SU-DHL-6 (cell line): ENCODE results near the gene TARP.

Experiments used
- CTCF ChIP-seq: fragments of 200-600 bp; sonication (generic); IDR thresholded peaks from one replicate; pipeline ENCODE4 v1.5.1; 2017; ENCODE audit warnings: antibody characterized with exemption, mild to moderate bottlenecking, low read length, moderate library complexity; ENCODE audit not compliant: insufficient read depth, poor library complexity, severe bottlenecking
- EZH2phosphoT487 ChIP-seq: fragments of 200-600 bp; sonication (generic), shearing (Covaris generic); conservative IDR thresholded peaks from 2 replicates; pipeline ENCODE4 v1.6.1; 2018; ENCODE audit warnings: mild to moderate bottlenecking, antibody characterized with exemption, low read length, moderate library complexity, mixed read lengths

DNA sequence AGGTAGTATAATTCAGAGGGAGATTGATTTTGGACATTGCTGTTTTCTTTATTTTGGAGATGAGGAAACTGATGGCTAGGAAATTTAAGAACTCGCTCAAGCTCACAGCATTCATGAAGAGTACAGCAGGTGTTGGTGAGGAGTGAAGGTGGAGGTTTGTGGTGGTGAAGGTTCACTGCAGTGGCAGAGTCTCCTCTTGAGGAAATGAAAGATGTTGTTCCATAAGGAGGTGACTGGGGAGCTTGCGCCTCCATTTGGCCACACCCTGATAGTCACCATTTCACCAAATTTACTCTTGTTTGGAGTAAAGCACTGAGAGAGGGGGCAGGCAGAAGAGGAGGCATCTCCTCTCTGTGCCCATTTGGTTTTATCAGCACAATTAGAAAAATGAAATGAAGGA lies 46.4 kb upstream of the TARP start:
- TF ChIP-seq CTCF (no peak), EZH2phosphoT487 (no peak)
